HG02798 (cell line): ENCODE results near the gene SPHKAP.
"Not testable (repeated sequence)": the region's sequence is repeated elsewhere in the genome, so short reads cannot be mapped to it uniquely, and the experiment has no call there.

ENCODE experiments used
- ATAC-seq: cut with Tn5 transposase; IDR thresholded peaks from one replicate; pipeline ENCODE4 v1.9.1; 2021; ENCODE audit warnings: mild to moderate bottlenecking; ENCODE audit not compliant: unreplicated experiment, poor library complexity

Gene SPHKAP, protein sequence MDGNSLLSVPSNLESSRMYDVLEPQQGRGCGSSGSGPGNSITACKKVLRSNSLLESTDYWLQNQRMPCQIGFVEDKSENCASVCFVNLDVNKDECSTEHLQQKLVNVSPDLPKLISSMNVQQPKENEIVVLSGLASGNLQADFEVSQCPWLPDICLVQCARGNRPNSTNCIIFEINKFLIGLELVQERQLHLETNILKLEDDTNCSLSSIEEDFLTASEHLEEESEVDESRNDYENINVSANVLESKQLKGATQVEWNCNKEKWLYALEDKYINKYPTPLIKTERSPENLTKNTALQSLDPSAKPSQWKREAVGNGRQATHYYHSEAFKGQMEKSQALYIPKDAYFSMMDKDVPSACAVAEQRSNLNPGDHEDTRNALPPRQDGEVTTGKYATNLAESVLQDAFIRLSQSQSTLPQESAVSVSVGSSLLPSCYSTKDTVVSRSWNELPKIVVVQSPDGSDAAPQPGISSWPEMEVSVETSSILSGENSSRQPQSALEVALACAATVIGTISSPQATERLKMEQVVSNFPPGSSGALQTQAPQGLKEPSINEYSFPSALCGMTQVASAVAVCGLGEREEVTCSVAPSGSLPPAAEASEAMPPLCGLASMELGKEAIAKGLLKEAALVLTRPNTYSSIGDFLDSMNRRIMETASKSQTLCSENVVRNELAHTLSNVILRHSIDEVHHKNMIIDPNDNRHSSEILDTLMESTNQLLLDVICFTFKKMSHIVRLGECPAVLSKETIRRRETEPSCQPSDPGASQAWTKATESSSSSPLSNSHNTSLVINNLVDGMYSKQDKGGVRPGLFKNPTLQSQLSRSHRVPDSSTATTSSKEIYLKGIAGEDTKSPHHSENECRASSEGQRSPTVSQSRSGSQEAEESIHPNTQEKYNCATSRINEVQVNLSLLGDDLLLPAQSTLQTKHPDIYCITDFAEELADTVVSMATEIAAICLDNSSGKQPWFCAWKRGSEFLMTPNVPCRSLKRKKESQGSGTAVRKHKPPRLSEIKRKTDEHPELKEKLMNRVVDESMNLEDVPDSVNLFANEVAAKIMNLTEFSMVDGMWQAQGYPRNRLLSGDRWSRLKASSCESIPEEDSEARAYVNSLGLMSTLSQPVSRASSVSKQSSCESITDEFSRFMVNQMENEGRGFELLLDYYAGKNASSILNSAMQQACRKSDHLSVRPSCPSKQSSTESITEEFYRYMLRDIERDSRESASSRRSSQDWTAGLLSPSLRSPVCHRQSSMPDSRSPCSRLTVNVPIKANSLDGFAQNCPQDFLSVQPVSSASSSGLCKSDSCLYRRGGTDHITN (N-terminal part only)

DNA sequence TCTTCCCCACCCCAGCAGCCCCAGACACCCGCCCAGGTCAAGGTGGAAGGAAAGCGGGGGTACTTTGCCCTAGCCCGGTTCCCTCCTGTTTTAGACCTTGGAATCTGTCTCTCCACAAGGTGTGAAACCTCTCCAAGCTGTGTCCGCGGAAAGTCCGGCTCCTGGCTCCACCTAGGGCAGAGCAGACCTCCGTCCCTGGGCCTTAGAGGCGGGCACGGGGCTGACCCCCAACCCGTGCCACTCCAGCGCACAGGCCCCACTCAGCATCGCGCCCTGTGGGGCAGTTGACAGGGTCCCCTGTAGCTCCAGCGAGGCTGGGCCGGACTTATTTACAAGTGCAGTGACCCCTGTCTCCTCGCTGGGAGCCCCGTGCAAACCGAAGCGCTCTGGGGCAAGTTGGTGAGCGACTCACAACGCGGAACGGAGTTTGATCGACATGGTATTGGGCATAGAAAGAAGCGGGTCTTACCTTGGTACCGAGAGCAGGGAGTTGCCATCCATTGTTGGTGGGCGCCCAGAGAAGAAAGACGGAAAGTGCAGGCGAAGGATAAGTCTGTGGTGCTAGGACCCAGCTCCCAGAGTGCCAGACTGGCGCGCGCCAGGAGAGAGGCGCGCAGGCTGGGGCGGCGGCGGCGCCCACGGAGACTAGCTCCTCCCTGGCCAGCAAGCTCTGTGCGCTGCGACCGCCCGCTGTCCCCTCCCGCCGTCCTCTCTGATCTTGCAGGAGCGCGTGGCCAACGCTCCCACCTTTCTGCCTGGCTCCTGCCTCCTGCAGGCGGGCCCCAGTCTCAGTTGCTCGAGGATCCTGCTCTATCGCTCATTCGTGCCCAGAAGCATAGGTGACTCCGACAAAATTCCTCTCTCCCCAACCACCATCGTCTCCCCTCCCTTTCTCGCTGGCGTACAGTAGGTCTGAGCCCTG is at the start of gene SPHKAP:
SPHKAP (minus strand) TSS at position 590 of the 922 bp plus-strand sequence; CDS start at position 501, 89 bp downstream.
- no peak for ATAC-seq

DNA sequence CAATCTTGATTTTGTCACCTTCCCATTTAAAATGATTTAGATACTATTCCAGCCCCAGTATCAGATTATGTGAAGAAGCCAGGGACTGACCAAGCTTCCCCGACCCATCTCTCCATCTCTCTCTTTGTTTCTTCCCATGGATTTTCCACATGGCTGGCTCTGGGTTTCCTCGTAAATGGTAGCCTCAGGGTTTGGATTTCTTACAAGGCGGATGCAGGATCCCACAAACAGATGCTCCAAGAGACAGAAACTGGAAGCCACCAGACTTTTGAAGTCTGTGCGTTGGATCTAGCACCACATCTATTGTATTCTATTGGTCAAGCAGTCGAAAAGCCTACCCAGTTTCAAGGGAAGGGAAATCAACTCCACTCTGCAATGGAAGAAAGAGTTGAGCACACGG is 46.0 kb upstream of the SPHKAP start:
- ATAC-seq = no peak

DNA sequence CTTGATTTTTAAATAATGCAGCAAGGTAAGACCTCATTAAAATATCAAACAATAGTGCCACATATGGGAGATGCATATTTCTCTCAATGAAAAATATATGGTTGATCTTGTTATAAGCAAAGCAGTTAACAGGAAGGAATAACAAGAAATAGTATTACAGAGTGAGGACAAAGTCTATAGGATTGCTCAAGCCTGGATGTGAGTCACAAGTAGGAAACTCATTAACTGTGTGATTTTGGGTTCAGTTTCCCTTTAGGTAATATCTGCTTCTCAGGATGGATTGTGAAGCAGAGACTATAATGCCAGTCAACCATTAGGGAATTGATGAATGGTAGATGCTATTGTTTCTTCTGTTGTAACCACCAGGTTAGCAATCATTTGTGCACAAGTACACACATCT is 42.9 kb upstream of the SPHKAP start:
- ATAC-seq = no peak

DNA sequence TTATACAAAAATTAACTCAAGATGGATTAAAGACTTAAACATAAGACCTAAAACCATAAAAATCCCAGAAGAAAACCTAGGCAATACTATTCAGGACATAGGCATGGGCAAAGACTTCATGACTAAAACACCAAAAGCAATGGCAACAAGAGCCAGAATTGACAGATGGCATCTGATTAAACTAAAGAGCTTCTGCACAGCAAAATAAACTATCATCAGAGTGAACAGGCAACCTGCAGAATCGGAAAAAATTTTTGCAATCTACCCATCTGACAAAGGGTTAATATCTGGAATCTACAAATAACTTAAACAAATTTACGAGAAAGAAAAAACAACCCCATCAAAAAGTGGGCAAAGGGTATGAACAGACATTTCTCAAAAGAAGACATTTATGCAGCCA is 37.1 kb upstream of the SPHKAP start:
- not testable (repeated sequence) for ATAC-seq

DNA sequence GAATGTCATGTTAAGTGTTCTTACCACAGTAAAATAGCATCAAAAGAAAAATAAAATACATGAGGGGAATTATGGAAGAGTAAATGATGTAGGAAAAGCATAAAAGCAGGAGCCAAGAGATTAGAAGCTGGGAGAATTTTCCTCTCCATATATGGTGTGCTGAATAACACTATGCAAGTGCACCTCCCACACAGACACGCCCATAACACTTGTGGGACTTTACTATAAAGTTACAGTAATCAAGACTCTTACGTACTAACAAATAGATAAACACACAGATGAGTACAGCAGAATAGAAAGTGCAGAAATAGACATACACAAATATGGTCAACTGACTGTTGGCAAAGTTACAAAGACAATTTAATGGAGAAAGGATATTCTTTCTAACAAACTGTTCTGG is 16.0 kb upstream of the SPHKAP start:
- no peak for ATAC-seq

DNA sequence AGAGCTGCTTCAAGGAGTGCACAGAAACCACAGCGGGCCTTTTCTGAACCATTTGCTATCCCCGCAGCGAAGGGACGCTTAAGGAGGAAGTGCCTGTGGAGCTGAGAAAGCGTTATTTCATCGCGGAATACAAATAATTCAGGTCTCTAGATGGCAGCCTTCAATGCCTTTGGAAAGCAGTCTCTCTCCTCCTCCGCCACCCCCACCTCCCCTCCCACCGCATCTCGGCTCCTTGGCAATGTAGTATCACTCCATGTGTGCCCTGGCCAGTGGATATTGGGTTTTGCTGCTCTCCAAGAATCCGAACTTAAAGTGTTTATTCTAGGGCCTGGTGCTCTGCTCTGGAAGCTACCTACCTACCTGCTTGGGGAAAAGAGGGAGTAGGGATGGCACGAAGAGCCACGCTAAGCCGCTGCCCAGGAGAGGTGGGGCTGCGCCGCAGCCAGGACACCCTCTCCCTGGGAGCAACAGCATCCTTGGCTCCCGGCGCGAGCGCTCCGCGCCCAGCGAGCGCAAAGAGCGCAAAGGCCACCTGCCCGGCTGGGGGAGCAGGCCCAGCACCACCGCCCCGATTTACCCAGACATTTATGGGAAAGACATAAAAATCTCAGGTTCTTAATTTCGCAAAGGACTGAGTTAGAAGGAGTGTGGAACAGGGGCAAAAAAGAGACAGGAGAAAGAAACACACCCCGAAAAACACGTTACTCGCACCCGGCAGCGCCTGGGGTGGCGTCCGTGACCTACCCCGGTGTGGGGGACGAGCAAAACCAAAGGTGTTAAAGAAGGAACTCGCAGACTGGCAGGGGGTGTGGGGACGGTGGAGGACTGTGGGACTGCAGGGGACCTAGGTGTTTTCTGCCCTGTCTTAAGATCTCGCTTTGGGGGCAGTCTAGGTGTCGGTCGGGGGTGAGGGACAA is 1.0 kb downstream of the SPHKAP start:
- no peak for ATAC-seq

DNA sequence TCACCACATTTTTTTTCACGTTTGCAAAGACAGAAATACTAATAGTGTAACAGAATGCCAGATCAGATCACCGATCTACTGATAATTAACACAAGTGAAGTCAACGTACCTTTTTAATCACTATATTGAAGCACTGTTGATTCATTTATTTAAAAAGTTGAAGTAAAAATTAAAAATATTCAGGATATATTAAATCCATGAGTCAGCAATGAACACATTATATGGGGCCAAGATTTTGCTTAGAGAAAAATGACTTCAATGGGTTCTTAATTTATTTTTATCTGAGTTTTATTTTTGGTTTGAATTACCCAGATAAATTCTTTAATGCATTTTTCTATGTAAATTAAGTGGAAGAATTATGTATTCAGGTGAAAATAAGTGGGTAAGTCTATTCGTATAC is 14.2 kb downstream of the SPHKAP start:
- no peak for ATAC-seq

DNA sequence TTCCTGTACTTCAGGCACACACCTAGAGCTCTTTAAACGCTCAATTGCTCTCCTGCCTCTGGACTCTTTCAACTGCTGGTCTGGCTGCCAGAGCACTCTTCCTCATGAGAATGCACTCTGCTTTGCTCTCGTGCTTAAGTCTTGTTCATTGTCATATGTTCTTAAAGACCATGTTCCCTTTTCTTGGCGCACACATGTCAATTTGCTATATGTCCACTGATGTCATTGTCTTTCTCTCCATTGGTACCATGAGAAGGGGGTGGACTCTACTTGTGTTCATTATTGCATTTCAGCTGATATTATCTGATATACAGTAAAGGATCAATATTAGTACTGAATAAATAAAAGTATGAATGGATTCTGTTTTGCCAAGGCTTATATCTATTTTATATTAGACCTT is 16.8 kb downstream of the SPHKAP start:
- no peak for ATAC-seq

DNA sequence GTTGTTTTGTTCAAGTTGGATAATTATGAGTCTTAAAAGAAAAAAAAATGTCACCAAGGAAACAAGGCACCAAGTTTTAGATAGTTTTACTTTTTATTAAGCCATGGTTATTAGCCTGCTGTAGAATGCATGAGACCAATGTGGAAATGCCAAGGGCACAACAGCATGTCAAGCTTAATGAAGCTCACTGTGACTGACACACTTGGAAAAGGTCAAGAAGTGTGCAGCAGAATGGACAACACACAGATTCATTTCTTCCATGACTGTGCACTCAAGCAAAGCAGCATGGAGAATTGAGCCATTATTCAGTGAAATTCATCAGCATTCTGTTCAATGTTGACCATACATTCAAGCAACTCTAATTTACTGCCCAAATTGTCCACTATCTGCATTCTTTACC is 23.6 kb downstream of the SPHKAP start:
- ATAC-seq = no peak

DNA sequence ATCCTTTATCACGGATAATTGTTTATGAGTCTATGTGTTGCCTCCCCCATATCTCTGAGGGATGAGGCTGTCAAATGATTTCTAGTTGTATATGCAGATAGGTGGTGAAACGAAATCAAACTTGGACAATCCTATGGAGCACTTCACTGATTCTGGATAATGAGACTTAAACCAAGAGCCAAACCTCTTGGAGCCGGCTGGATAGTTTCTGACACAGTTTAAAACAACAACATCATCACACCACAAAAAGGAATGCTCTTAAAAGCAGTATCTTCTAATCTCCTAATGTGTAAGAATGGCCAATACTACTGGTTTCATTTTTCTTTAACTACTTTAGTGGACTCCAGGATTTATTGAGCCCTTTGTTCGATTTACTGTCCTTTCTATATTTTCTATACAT is 36.5 kb downstream of the SPHKAP start:
- no peak for ATAC-seq

DNA sequence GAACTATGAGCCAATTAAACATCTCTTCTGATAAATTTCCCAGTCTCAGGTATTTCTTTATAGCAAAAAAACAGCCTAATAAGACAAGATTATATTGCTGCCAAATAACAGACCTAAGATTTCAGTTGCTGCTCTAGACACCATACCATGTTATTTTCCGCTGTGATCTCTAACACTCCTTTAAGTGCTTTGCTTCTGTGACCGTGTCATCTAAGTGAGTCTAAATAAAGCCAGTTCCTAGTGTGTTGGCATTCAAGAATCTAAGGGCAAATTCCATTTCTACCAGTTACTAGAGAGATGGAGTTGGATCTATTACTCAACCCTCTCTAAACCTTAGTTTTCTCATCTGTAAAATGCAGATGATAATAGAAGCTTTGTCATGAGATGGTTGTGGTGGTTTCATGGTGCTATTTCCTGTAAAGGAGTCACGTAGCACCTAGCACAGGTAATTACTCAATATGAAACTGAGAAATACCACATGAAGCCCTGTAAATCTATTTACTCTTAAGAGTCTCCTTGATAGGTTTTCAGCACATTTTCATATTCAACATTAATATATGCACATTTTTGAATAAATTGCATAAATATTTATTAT is 40.5 kb downstream of the SPHKAP start:
- peak; percentile 83 for ATAC-seq

DNA sequence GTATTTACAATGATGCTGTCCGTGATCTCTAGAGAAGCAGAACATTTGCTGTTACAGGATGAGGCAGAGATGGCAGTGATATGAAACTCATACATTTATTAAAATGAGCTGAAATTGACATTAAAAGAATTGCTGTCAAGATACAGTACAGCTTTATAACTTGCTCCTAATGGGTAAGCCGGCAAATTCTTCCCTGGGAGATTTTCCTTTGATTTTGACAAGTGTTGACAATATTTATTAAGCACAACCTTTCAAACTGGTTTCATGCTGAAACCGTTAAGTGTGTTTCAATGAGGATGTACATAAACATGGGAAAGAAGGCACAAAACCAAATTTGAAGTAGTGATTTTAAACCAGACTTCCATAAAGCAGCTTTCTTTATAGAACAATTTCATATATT is 45.5 kb downstream of the SPHKAP start:
- no peak for ATAC-seq

DNA sequence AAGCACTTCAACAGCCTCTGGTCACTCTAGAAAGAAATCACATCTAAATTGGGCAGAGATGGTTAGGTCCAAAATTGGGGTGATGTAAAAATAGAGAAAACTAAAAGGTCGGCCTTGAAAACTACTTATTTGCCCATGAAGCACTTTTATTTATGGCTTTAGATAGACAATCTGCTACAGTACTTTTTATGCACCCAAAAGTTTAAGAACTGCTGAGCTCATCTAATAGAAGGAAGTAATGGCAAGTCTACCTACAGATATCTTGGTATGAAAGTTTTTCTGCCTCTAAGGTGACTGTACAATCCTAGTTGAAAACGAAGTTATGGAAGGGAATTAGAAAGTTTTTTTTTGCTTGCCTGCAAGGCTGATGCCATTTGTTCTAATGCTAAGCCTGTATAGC is 46.2 kb downstream of the SPHKAP start:
- ATAC-seq = no peak

DNA sequence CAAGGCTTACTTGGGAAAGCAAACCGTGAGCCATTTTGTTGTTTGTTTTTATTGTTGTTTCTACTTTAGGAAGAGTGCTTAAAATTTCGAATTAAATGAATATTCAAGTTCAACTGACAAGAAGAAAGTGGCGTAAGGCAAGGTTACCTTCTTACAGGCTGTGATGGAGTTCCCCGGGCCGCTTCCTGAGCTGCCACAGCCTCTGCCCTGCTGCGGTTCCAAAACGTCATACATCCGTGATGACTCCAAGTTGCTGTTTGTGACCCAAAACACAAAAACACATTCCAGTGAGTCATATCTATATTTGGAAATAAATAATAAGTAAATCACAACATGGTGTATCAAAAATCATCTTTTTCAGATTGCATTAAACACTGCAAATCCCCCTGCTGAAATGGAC is 49.7 kb downstream of the SPHKAP start:
- no peak for ATAC-seq

DNA sequence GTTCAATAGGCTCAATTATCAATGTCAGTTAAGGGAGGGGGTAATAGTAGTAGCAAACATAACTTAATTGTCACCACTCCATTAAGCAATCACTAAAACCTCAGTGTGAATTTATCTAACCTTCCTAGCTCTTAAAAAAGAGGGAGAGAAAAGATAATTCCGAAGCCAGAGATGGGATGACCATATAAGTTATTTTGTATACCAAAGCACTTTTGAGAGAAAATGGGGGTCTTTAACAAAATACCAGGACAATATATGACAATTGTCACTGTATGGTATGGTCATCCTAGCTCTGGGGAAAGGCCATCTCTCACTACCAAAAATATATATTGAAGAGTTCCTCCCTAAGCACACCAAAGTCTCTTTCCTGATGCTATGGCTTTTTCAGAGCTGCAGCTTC is 55.1 kb downstream of the SPHKAP start:
- ATAC-seq = no peak

DNA sequence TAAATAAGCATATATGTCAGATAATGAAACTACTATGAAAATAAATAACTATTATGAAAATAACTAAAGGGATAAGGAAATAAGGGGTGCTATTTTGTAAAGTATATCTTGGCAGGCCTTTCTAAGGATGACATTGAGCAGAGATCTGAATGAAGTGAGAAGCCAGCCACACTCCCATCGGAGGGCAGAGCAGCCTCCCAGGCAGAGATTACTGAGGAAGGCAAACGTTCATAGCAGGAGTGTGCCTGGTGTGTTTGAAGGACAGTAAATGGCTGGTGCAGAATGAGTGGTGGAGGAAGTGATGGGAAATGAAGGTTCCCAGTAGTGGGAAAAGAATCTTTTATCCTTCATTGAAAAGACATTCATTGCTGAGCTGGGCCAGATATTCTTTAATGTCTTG is 62.5 kb downstream of the SPHKAP start:
- ATAC-seq = no peak

DNA sequence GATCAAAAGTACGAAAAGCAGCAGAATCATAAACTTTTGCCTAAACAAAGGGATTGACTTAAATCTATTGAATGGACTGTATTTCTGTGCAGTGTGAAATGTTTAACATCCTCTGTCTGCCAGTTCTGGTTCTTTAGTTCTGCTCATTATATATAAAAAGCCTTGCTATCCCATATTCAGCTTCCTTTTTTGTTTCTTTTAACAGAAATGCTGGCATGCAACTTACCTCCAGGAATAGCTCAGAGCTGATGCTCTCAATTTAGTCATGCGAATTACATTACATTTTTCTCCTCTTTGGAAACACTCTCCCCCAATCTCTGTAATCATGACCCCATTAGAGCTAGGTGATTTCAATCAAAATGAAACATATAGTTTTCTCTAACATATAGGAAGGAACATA is 73.6 kb downstream of the SPHKAP start:
- ATAC-seq = no peak

DNA sequence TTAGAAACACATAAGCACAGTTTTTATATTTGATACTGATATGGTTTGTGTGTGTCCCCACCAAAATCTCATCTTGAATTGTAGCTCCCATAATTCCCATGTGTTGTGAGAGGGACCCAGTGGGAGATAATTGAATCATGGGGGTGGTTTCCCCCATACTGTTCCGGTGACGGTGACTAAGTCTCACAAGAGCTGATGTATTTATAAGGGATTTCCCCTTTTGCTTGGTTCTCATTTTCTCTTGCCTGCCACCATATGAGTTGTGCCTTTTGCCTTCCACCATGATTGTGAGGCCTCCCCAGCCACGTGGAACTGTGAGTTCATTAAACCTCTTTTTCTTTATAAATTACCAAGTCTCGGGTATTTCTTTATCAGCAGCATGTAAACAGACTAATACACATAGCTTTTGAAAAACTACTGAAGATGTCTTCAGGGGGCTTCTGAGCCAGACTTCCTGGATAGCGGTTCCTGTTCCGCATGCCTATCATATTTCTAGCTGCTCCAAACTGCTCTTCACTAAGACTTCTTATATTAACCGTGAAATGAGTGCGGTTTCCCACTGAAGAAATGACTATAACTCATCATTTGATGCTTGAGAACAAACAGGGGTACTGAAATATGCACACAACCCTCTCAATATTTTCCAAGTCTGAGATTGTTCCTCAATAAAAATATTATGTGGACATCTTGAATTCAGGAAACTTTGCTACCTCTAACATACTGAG is 75.8 kb downstream of the SPHKAP start:
- ATAC-seq = no peak
